H54 (cell line): ENCODE results near the gene MOB4.

ENCODE experiments used
- DNase-seq: peaks from one replicate; pipeline ENCODE4 v3.0.0; 2011; ENCODE audit warnings: low spot score, mixed read lengths; ENCODE audit not compliant: insufficient read length
- FAIRE-seq: peaks from 3 replicates; lab custom pipeline; 2011; peaks lifted over from hg19 to GRCh38; lab: Jason Lieb, UNC
- POLR2A ChIP-seq: IDR thresholded peaks from 2 replicates; pipeline ENCODE4 v1.6.1; 2011; ENCODE audit warnings: low read depth, mild to moderate bottlenecking, low read length

The MOB4 gene

DNA sequence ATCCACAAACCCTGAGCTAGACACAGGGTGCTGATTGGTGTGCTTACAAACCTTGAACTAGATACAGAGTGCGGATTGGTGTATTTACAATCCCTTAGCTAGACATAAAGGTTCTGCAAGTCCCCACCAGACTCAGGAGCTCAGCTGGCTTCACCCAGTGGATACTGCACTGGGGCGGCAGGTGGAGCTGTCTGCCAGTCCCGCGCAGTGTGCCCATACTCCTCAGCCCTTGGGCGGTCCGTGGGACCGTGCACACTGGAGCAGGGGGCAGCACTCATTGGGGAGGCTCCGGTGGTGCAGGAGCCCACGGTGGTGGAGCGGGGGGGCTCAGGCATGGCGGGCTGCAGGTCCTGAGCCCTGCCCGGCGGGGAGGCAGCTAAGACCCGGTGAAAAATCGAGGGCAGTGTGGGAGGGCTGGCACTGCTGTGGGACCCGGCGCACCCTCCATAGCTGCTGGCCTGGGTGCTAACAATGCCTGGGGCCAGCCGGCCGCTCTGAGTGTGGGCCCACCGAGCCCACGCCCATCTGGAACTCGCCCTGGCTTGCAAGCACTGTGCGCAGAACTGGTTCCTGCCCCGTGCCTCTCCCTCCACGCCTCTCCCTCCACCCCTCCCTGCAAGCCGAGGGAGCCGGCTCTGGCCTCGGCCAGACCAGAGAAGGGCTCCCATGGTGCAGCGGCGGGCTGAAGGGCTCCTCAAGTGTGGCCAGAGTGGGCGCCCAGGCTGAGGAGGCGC is 75.6 kb downstream of the MOB4 start:
- no peak for DNase-seq
- no peak for FAIRE-seq
- TF ChIP-seq POLR2A: no peak

DNA sequence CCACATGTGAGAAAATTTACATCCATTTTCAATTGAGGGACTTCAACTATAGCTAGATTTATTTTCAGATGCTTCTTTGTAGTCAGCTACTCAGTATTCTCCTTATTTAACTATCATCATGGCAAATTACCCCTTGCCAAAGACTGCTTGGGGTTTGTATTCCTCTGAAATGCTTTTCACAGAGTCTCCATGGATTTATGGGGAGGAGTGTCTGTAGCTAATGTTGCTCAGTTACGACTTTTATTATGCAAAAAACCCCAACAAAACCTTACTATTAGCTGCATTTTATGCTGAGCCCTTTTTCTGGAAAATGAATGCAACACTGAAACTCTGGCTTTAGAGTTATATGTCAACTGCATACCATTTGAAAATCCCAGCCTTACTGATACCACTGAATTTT is 80.9 kb downstream of the MOB4 start:
- DNase-seq (no peak), FAIRE-seq (no peak)
- no peak for TF ChIP-seq POLR2A

DNA sequence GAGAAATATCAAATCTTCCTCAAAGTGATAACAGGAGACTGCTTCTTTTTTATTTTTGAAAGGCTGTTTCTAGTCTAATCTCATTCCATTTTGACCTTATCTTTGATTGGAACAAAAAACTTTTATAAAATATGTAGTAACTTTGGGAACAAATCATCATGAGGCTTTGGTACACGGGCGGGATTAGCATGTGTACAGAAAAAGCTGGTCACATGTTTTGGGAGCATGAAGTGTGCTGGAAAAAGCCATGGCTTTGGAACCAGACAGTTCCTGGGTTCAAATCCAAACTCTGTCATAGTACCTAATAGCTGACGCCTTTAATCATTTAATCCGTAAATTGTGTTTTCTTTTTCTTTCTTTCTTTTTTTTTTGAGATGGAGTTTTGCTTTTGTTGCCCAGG is 81.3 kb downstream of the MOB4 start:
- DNase-seq (no peak), FAIRE-seq (no peak)
- TF ChIP-seq POLR2A: no peak

DNA sequence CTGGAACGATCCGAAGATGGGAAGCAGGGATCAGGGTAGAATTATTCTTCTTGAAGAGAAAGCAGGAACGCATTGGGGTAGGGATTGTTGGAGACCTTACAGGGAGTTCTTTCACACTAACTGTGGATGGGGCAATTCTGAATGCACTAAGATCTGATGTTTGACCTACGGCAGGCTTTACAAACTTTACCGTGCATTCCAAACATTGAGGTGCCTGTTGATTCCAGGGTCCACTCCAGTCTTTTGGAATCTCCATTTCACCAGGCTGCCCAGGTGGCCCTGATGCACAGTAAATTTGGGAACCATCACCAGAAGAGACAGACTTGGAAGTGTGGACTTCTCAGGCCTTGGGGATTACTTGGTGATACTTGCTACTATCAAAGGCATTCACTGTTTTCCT is 82.6 kb downstream of the MOB4 start:
- DNase-seq: no peak
- no peak for TF ChIP-seq POLR2A
- no peak for FAIRE-seq

DNA sequence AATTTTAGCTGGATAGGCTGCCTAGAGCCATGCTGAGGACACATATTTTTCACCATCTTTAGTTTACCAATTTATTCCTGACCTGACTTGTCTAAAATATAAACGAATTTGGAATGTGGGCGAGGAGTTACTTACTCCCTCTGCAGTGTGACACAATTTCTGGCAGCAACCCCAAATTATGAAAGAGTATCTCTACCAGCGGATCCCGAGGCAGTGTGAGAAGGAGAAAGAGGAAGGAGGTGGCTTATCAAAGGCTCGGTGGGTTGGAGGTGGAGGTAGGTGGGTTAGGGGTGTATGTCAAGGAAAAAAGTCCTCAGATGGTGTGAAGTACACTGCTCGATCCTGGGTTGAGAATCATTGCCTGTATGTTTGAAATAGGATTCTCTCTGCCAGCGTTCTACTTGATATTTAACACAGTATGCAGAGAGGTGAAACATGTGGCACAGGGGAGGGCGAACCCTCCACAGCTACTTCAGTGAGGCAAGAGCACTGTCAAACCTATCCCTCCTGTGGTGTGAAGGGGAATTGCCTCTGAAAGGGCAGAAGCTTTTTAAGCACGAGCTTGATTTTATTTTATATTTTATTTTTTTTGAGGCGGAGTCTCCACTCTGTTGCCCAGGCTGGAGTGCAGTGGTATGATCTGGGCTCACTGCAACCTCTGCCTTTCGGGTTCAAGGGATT is 83.6 kb downstream of the MOB4 start:
- TF ChIP-seq POLR2A: no peak
- FAIRE-seq (no peak), DNase-seq (peak; percentile 31)

DNA sequence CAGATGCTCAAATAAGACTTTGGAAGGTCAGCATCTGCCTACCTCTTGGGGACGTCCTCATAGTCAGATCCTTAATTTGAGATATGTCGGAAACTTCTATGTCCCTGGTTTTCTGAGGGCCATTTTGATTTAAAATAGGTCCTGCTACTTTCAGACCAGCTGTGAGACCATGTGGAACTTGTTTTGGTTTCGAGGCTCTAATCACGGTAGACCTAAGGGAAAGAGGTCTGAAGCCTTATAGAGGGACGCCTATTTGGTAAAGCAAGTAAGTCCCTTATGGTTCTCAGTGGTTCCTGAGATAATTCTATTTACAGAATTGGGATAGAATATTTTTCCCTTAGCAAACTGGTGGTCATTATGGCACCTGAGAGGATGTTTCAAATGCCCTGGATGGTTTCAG is 84.4 kb downstream of the MOB4 start:
- DNase-seq (no peak), FAIRE-seq (no peak)
- TF ChIP-seq POLR2A: no peak

DNA sequence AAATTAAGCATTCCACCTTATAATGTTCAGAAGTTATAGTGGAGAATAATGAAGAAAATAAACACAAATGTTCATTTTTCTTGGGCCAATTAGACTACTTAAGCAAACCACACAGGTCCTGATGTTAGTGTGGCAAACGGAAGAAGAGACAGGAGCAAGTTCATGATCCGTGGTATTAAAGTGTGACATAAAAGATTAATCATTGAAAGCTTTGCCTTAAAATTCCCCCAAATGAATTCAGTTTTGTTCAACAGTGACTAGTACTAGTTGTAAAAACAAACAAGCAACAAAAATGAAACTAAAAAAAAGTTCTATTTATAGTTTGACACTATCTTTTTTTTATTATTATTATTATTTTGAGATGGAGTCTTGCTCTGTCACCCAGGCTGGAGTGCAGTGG is 85.9 kb downstream of the MOB4 start:
- no peak for TF ChIP-seq POLR2A
- FAIRE-seq: no peak
- no peak for DNase-seq
